C4-2B (cell line): Measurements from ENCODE around the gene PLOD2.

ENCODE experiments used
- H3K27ac ChIP-seq: fragments of 450-650 bp; 2 replicates; pipeline ENCODE4 v1.5.1; 2017
- CTCF ChIP-seq: fragments of 450-650 bp; conservative IDR thresholded peaks from 2 replicates; pipeline ENCODE4 v1.5.1; 2017; ENCODE audit warnings: mild to moderate bottlenecking
- ZFX ChIP-seq: fragments of 450-650 bp; IDR thresholded peaks from 2 replicates; pipeline ENCODE4 v1.6.1; 2017

The PLOD2 gene

GRCh38 chr3:146071632-146072031 is 89.4 kb downstream of the PLOD2 start:
- H3K27ac ChIP-seq, result no peak overlapping the region
- no peak for TF ChIP-seq ZFX
- no peak for TF ChIP-seq CTCF

- TF ChIP-seq ZFX (no peak), CTCF (no peak)
- no peak overlapping the region for H3K27ac ChIP-seq
Measured at GRCh38 chr3:146067048-146067447, 93.9 kb downstream of the PLOD2 start.

- H3K27ac ChIP-seq, result no peak overlapping the region
- TF ChIP-seq CTCF (peak; percentile 89), ZFX (no peak)
Measured at GRCh38 chr3:146065573-146066006, 95.4 kb downstream of the PLOD2 start.

GRCh38 chr3:146058241-146058640 is 102.7 kb downstream of the PLOD2 start:
- no peak overlapping the region for H3K27ac ChIP-seq
- TF ChIP-seq ZFX, result no peak
- no peak for TF ChIP-seq CTCF

- no peak overlapping the region for H3K27ac ChIP-seq
- TF ChIP-seq CTCF (no peak), ZFX (no peak)
Measured at GRCh38 chr3:146052791-146053310, 108.1 kb downstream of the PLOD2 start.

GRCh38 chr3:146052056-146052790 is 108.8 kb downstream of the PLOD2 start:
- TF ChIP-seq ZFX (no peak), CTCF (no peak)
- H3K27ac ChIP-seq, result no peak overlapping the region

- TF ChIP-seq CTCF, result no peak
- H3K27ac ChIP-seq, result no peak overlapping the region
Measured at GRCh38 chr3:146050691-146051090, 110.3 kb downstream of the PLOD2 start.
